ENCODE results near the gene STEAP3. TPM values are rescaled to one million over a fixed set of nuclear protein-coding genes. Genes with fewer than 3 reads are reported as not detected.

STEAP3 gene
- total RNA-seq, 4 donors from 2014 or later: 18.3 to 21.7 (median 20.6) TPM

- no peak overlapping the region for H3K27ac ChIP-seq
- H3K36me3 ChIP-seq: no peaks in the 10 kb centered on the region
- no peak for TF ChIP-seq POLR2AphosphoS5 (IDR thresholded peaks at IDR 0.05)
- TF ChIP-seq EP300 (IDR thresholded peaks at IDR 0.05): no peak
- TF ChIP-seq POLR2A (IDR thresholded peaks at IDR 0.05): no peak
- TF ChIP-seq CTCF (IDR thresholded peaks at IDR 0.05): no peak
- peaks cover 11% of the 10 kb centered on the region for H3K4me1 ChIP-seq
- H3K4me3 ChIP-seq: no peak overlapping the region
- no peaks in the 10 kb centered on the region for H3K9me3 ChIP-seq
- WGBS: 46% methylated on average over 1 of the region's 1 CpG
- H3K27me3 ChIP-seq: no peaks in the 10 kb centered on the region
- no peak for DNase-seq (ENCODE audit: low spot score in 2 of 2)
These were observed 13.2 kb downstream of the STEAP3 start for GRCh38 chr2:119236796-119237195.

- no peak overlapping the region for H3K4me3 ChIP-seq
- H3K27me3 ChIP-seq: no peaks in the 10 kb centered on the region
- peaks cover 3% of the 10 kb centered on the region for H3K36me3 ChIP-seq
- H3K27ac ChIP-seq: no peak overlapping the region
- TF ChIP-seq EP300 (IDR thresholded peaks at IDR 0.05) (no peak), POLR2AphosphoS5 (IDR thresholded peaks at IDR 0.05) (no peak), POLR2A (IDR thresholded peaks at IDR 0.05) (no peak), CTCF (IDR thresholded peaks at IDR 0.05) (no peak)
- H3K9me3 ChIP-seq: no peaks in the 10 kb centered on the region
- DNase-seq (ENCODE audit: low spot score in 2 of 2): no peak
- 68% methylated on average over 13 of the region's 15 CpGs for WGBS
- peaks cover 11% of the 10 kb centered on the region for H3K4me1 ChIP-seq
These were observed 16.9 kb downstream of the STEAP3 start for GRCh38 chr2:119240311-119241204.

- peak in 1 of 2 donors; percentile 51 for DNase-seq (ENCODE audit: low spot score in 2 of 2)
- H3K4me1 ChIP-seq: peaks cover 11% of the 10 kb centered on the region
- H3K27me3 ChIP-seq: no peaks in the 10 kb centered on the region
- H3K36me3 ChIP-seq: peaks cover 3% of the 10 kb centered on the region
- H3K9me3 ChIP-seq: no peaks in the 10 kb centered on the region
- no peak overlapping the region for H3K27ac ChIP-seq
- H3K4me3 ChIP-seq: no peak overlapping the region
- 80% methylated on average over 5 of the region's 5 CpGs for WGBS
- TF ChIP-seq POLR2AphosphoS5 (IDR thresholded peaks at IDR 0.05) (no peak), EP300 (IDR thresholded peaks at IDR 0.05) (no peak), CTCF (IDR thresholded peaks at IDR 0.05) (no peak), POLR2A (IDR thresholded peaks at IDR 0.05) (no peak)
These were observed 17.5 kb downstream of the STEAP3 start for GRCh38 chr2:119241205-119241532.

- Histone ChIP-seq H3K27ac (no peak overlapping the region), H3K9me3 (no peaks in the 10 kb centered on the region), H3K36me3 (peaks cover 3% of the 10 kb centered on the region), H3K4me3 (no peak overlapping the region), H3K27me3 (no peaks in the 10 kb centered on the region), H3K4me1 (peaks cover 11% of the 10 kb centered on the region)
- WGBS: 74% methylated on average over 12 of the region's 17 CpGs
- DNase-seq (ENCODE audit: low spot score in 2 of 2): peak in 1 of 2 donors; percentile 48
- TF ChIP-seq CTCF (IDR thresholded peaks at IDR 0.05) (no peak), EP300 (IDR thresholded peaks at IDR 0.05) (no peak), POLR2AphosphoS5 (IDR thresholded peaks at IDR 0.05) (no peak), POLR2A (IDR thresholded peaks at IDR 0.05) (no peak)
These were observed 18.9 kb downstream of the STEAP3 start for GRCh38 chr2:119242276-119243119.

- Histone ChIP-seq H3K36me3 (peaks cover 3% of the 10 kb centered on the region), H3K27me3 (no peaks in the 10 kb centered on the region), H3K9me3 (no peaks in the 10 kb centered on the region), H3K27ac (no peak overlapping the region), H3K4me1 (peaks cover 11% of the 10 kb centered on the region), H3K4me3 (no peak overlapping the region)
- TF ChIP-seq CTCF (IDR thresholded peaks at IDR 0.05) (no peak), POLR2A (IDR thresholded peaks at IDR 0.05) (no peak), EP300 (IDR thresholded peaks at IDR 0.05) (no peak), POLR2AphosphoS5 (IDR thresholded peaks at IDR 0.05) (no peak)
- WGBS: 64% methylated on average over 2 of the region's 2 CpGs
- DNase-seq (ENCODE audit: low spot score in 2 of 2): peak in 1 of 2 donors; percentile 37
These were observed 20.0 kb downstream of the STEAP3 start for GRCh38 chr2:119243621-119244020.

Data from suprapubic skin (tissue), 4 donors.